Fibroblast of skin of right quadriceps (primary cell): Measurements from ENCODE around the gene PHLPP2.
A peak's percentile ranks its signal among the peaks of the same experiment; 100 is the strongest.
"Not testable (repeated sequence)": the region's sequence is repeated elsewhere in the genome, so short reads cannot be mapped to it uniquely, and the experiment has no call there.

Experiments
- DNase-seq: peaks from one replicate; pipeline ENCODE4 v3.0.0-alpha.2; 2013

Gene PHLPP2

GRCh38 chr16:71610936-71611871 is 113.3 kb downstream of the PHLPP2 start:
- peak; percentile 53 for DNase-seq

GRCh38 chr16:71610447-71610846 is 114.1 kb downstream of the PHLPP2 start:
- DNase-seq, result no peak

GRCh38 chr16:71609066-71609465 is 115.4 kb downstream of the PHLPP2 start:
- no peak for DNase-seq

GRCh38 chr16:71600822-71601221 is 123.7 kb downstream of the PHLPP2 start:
- DNase-seq, result no peak

GRCh38 chr16:71598426-71598825 is 126.1 kb downstream of the PHLPP2 start:
- DNase-seq, result not testable (repeated sequence)

GRCh38 chr16:71595340-71595826 is 129.1 kb downstream of the PHLPP2 start:
- not testable (repeated sequence) for DNase-seq
